PC-3 (cell line): ENCODE data around the gene SART3. TPM values are rescaled to one million over a fixed set of nuclear protein-coding genes. Genes with fewer than 3 reads are reported as not detected.
A peak's percentile ranks its signal among the peaks of the same experiment; 100 is the strongest.

Source experiments
- ATAC-seq: fragments of 200-7000 bp; cut with Tn5 transposase; 2 replicates; pipeline ENCODE4 v1.9.1; 2020; ENCODE audit warnings: mild to moderate bottlenecking, moderate library complexity
- BruUV-seq: library from RNA; stranded (reverse); fragments of 400-500 nt; replicated peaks from 2 replicates; lab custom pipeline; 2021; lab: Mats Ljungman, UMichigan
- CTCF ChIA-PET: fragments of 300-600 bp; sonication (Branson Sonifier 250); formaldehyde crosslinking; loops from one replicate; lab custom pipeline; 2022; ENCODE audit warnings: antibody characterized with exemption; lab: Charles Lee
- POLR2A ChIA-PET: fragments of 300-600 bp; sonication (Branson Sonifier 250); formaldehyde crosslinking; loops from one replicate; lab custom pipeline; 2022; ENCODE audit warnings: antibody characterized with exemption; ENCODE audit not compliant: unreplicated experiment; lab: Charles Lee
- DNase-seq: peaks from one replicate; pipeline ENCODE4 v3.0.0-alpha.2; 2015
- H2AFZ ChIP-seq: fragments of 300-600 bp; sonication (generic); 2 replicates; pipeline ENCODE4 v1.6.0; 2016; ENCODE audit warnings: antibody characterized with exemption, low read length
- H3F3A ChIP-seq: fragments of 300-600 bp; sonication (generic); one replicate; pipeline ENCODE4 v1.6.0; 2017; ENCODE audit warnings: antibody characterized with exemption, low read length, control low read depth, mild to moderate bottlenecking; ENCODE audit not compliant: unreplicated experiment
- H3K27ac ChIP-seq: fragments of 300-600 bp; sonication (generic); 2 replicates; pipeline ENCODE4 v1.5.1; 2016; ENCODE audit warnings: mild to moderate bottlenecking, low read length
- H3K27me3 ChIP-seq: fragments of 300-600 bp; sonication (generic); 2 replicates; pipeline ENCODE4 v1.6.1; 2016; ENCODE audit warnings: low read length, mixed read lengths
- H3K36me3 ChIP-seq: fragments of 300-600 bp; sonication (generic); 2 replicates; pipeline ENCODE4 v1.6.1; 2016; ENCODE audit warnings: low read depth, mixed run types, low read length, mixed read lengths
- H3K4me1 ChIP-seq: fragments of 300-600 bp; sonication (generic); 2 replicates; pipeline ENCODE4 v1.5.1; 2016; ENCODE audit warnings: low read length; ENCODE audit not compliant: insufficient read depth
- H3K4me2 ChIP-seq: fragments of 300-600 bp; sonication (generic); 2 replicates; pipeline ENCODE4 v1.6.0; 2016; ENCODE audit warnings: low read length
- H3K4me3 ChIP-seq: fragments of 300-600 bp; sonication (generic); 2 replicates; pipeline ENCODE4 v1.5.1; 2016; ENCODE audit warnings: mild to moderate bottlenecking, low read length, mixed read lengths
- H3K79me2 ChIP-seq: fragments of 300-600 bp; sonication (generic); 2 replicates; pipeline ENCODE4 v1.6.1; 2017; ENCODE audit warnings: low read length, mixed read lengths
- H3K9ac ChIP-seq: fragments of 300-600 bp; sonication (generic); 2 replicates; pipeline ENCODE4 v1.6.0; 2016; ENCODE audit warnings: mild to moderate bottlenecking, low read length
- H3K9me2 ChIP-seq: fragments of 300-600 bp; sonication (generic); replicated peaks from 2 replicates; pipeline ENCODE4 v1.6.1; 2016; ENCODE audit warnings: mixed run types, low read length, mixed read lengths
- H3K9me3 ChIP-seq: fragments of 300-600 bp; sonication (generic); 2 replicates; pipeline ENCODE4 v1.6.1; 2016; ENCODE audit warnings: low read length, mixed read lengths
- H4K20me1 ChIP-seq: fragments of 300-600 bp; sonication (generic); 2 replicates; pipeline ENCODE4 v1.6.1; 2016; ENCODE audit warnings: low read length, mixed read lengths
- CTCF ChIP-seq: fragments of 300-600 bp; sonication (generic); conservative IDR thresholded peaks from 2 replicates; pipeline ENCODE4 v1.5.1; 2017; ENCODE audit warnings: antibody characterized with exemption, low read depth, mild to moderate bottlenecking, low read length
- EZH2 ChIP-seq: fragments of 300-600 bp; sonication (generic); IDR thresholded peaks from one replicate; pipeline ENCODE4 v1.6.1; 2017; ENCODE audit warnings: antibody characterized with exemption, mild to moderate bottlenecking, low read length; ENCODE audit not compliant: unreplicated experiment
- EZH2phosphoT487 ChIP-seq: fragments of 300-600 bp; sonication (generic); IDR thresholded peaks from 2 replicates; pipeline ENCODE4 v1.6.1; 2018; ENCODE audit warnings: mild to moderate bottlenecking, antibody characterized with exemption, low read length, borderline replicate concordance
- intact Hi-C: fragments of 100-400 bp; cut with micrococcal nuclease; formaldehyde crosslinking; loops from 2 replicates; pipeline ENCODE4 v1.9.0; 2023
- total RNA-seq: library from RNA; depleted of rRNA; stranded (reverse); fragments of >200 nt; gene quantifications from 2 replicates; pipeline ENCODE4 v1.2.3, GENCODE V29; 2014

The SART3 gene
- total RNA-seq, 1 experiment from 2014 or later, result 165 TPM

DNA sequence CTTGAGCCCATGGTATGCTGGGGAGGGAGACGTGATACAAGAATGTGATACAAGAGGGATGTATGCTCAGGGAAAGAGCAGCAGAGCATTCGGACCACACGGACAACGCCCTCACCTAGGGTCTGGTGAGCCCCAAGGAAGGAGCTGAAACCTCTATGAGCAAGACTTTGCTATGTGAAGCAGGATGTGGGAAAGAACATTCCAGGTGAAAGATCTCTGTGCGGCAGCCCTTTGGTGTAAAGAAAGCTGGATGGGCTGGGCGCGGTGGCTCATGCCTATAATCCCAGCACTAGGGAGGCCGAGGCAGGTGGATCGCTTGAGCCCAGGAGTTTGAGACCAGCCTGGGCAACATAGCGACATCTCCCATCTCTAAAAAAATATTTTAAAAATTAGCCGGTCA, 62.8 kb downstream of the SART3 start:
- Histone ChIP-seq H3K9ac (no peak overlapping the region), H3K4me3 (no peak overlapping the region), H3K9me2 (no peaks in the 10 kb centered on the region), H2AFZ (no peak overlapping the region), H3K4me2 (no peak overlapping the region), H3K27ac (no peak overlapping the region), H3F3A (no peaks in the 10 kb centered on the region), H3K36me3 (no peaks in the 10 kb centered on the region), H3K9me3 (peaks cover 5% of the 10 kb centered on the region; the same call in 1 of the 2 replicates), H3K79me2 (no peaks in the 10 kb centered on the region), H4K20me1 (no peaks in the 10 kb centered on the region), H3K27me3 (peaks cover 26% of the 10 kb centered on the region), H3K4me1 (no peaks in the 10 kb centered on the region)
- no peak for TF ChIP-seq CTCF
- ATAC-seq (peak; percentile 9; the same call in 1 of the 2 replicates), DNase-seq (peak; percentile 23)
- POLR2A ChIA-PET, result no interaction called here
- intact Hi-C loops, result loop anchor here (5.0 kb wide), 1 partner anchor 581 kb away; no protein-coding TSS in a partner anchor
- CTCF ChIA-PET, result no interaction called here
- no TSS peak for BruUV-seq

- no peak for TF ChIP-seq CTCF
- no peak for TF ChIP-seq EZH2phosphoT487
- no peak for TF ChIP-seq EZH2
- H3K4me1 ChIP-seq, result no peaks in the 10 kb centered on the region
- H3K9ac ChIP-seq, result no peak overlapping the region
- ATAC-seq, result no peak
- intact Hi-C loops, result loop anchor here (1.0 to 5.0 kb wide), 3 partner anchors 159 to 579 kb away; no protein-coding TSS in a partner anchor
- no peak overlapping the region for H3K4me2 ChIP-seq
- no peak overlapping the region for H3K27ac ChIP-seq
- peaks cover 26% of the 10 kb centered on the region for H3K27me3 ChIP-seq
- no peaks in the 10 kb centered on the region for H3K79me2 ChIP-seq
- ChIA-PET POLR2A (no interaction called here), CTCF (interaction anchor here (0.5 to 1.5 kb wide), 3 partner anchors 254 to 820 kb away, joined by 3 to 4 read pairs (median 3); no protein-coding TSS in a partner anchor)
- BruUV-seq, result no TSS peak
- H2AFZ ChIP-seq, result no peak overlapping the region
- no peaks in the 10 kb centered on the region for H4K20me1 ChIP-seq
- no peak for DNase-seq
- H3K36me3 ChIP-seq, result no peaks in the 10 kb centered on the region
- H3K4me3 ChIP-seq, result no peak overlapping the region
- H3F3A ChIP-seq, result no peaks in the 10 kb centered on the region
- no peaks in the 10 kb centered on the region for H3K9me2 ChIP-seq
- no peaks in the 10 kb centered on the region for H3K9me3 ChIP-seq
These were observed 65.0 kb downstream of the SART3 start for GRCh38 chr12:108495823-108496579.

DNA sequence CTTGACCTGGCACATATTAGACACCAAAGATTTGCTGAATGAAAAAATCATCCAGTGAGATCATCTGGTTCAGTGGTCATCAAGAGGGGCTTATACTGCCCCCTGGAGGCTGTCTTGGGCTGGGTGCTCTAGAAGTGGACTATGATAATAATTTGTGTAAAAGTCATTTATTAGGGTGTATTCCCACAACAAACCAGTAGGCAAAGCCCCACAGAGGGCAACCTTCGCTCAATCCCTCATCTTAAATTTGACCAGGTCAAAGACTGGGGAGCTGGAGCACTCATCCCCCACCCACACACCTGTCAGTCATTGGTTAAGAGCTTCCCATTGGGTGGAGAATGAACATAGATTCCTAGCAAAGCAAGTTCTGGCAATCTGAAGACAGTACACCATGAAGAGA, 65.9 kb downstream of the SART3 start:
- Histone ChIP-seq H3K9me2 (no peaks in the 10 kb centered on the region), H3F3A (no peaks in the 10 kb centered on the region), H4K20me1 (no peaks in the 10 kb centered on the region), H3K9ac (no peak overlapping the region), H2AFZ (no peak overlapping the region), H3K27me3 (peaks cover 25% of the 10 kb centered on the region), H3K36me3 (no peaks in the 10 kb centered on the region), H3K4me1 (no peaks in the 10 kb centered on the region), H3K27ac (no peak overlapping the region), H3K4me3 (no peak overlapping the region), H3K4me2 (no peak overlapping the region), H3K79me2 (no peaks in the 10 kb centered on the region), H3K9me3 (no peaks in the 10 kb centered on the region)
- ChIA-PET POLR2A (no interaction called here), CTCF (interaction anchor here (0.5 to 0.6 kb wide), 2 partner anchors 35 to 253 kb away, joined by 3 read pairs; no protein-coding TSS in a partner anchor)
- no TSS peak for BruUV-seq
- ATAC-seq (peak; percentile 82), DNase-seq (peak; percentile 82)
- TF ChIP-seq CTCF, result peak; percentile 98
- TF ChIP-seq EZH2phosphoT487, result no peak
- no peak for TF ChIP-seq EZH2
- intact Hi-C loops, result loop anchor here (1.0 to 5.0 kb wide), 3 partner anchors 158 to 578 kb away; no protein-coding TSS in a partner anchor
